Choroid plexus epithelial cell (primary cell): ENCODE results near the gene WNT16.
A peak's percentile ranks its signal among the peaks of the same experiment; 100 is the strongest.

ENCODE experiments used
- DNase-seq: peaks from one replicate; pipeline ENCODE4 v3.0.0-alpha.2; 2010; ENCODE audit warnings: low read depth
- H3K4me3 ChIP-seq: 2 replicates; pipeline ENCODE4 v1.5.1; 2011; ENCODE audit warnings: low read depth, mild to moderate bottlenecking, control low read depth, low read length, moderate library complexity
- CTCF ChIP-seq: conservative IDR thresholded peaks from 2 replicates; pipeline ENCODE4 v1.5.1; 2011; ENCODE audit warnings: low read depth, mild to moderate bottlenecking, control low read depth, inconsistent platforms, low read length, moderate library complexity

Gene WNT16

GRCh38 chr7:121334875-121335648 is 6.3 kb downstream of the WNT16 start:
- H3K4me3 ChIP-seq, result no peak overlapping the region
- DNase-seq, result peak; percentile 51
- no peak for TF ChIP-seq CTCF

GRCh38 chr7:121336579-121336978 is 7.8 kb downstream of the WNT16 start:
- peak; percentile 53 for DNase-seq
- TF ChIP-seq CTCF, result no peak

GRCh38 chr7:121337398-121337797 is 8.6 kb downstream of the WNT16 start:
- TF ChIP-seq CTCF, result peak; percentile 62
- DNase-seq, result peak; percentile 77
- H3K4me3 ChIP-seq, result no peak overlapping the region

More at GRCh38 chr7:121336579-121336978, 7.8 kb downstream of the WNT16 start:
- H3K4me3 ChIP-seq, result no peak overlapping the region

GRCh38 chr7:121339082-121339481 is 10.3 kb downstream of the WNT16 start:
- DNase-seq, result peak; percentile 15
- TF ChIP-seq CTCF, result no peak
- no peak overlapping the region for H3K4me3 ChIP-seq

DNA sequence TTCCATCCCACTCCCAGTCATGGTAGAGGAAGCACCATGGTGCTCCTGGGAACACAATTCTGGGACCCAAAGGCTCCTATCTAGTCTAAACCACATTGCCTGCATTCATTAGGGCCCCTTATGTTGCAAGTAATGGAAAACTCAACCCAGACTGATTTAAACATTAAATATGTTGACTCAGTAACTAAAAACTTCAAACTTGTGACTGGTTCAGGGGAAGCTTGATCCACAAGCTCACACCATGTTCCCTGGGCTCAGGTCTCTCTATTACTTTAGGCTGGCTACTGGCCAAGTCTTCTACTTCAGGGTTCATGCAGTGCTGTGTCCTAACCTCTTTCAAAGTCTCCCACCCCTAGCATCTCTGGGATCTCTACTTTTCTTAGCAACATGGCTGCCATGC is 13.1 kb downstream of the WNT16 start:
- no peak for TF ChIP-seq CTCF
- no peak overlapping the region for H3K4me3 ChIP-seq
- DNase-seq, result peak; percentile 79

- TF ChIP-seq CTCF, result no peak
Measured at GRCh38 chr7:121342631-121343030, 13.8 kb downstream of the WNT16 start.

DNA sequence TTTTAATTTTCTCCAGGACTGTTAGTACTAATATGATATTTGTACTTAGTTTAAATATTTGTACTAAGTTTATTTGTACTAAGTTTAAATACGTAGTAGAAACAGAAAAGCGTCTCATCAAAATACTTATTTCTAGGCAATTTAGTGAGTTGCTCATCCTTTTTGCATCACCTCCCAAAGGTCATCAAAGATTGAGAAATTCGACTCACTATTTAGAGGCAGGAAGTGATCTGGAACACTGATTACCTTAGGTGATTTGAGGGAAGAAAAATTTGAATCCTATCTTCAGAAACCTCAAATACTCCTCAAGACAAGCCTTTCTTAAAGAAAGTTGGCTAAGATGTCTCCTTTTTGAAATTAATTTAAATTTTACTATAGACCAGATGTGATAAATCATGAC is 14.5 kb downstream of the WNT16 start:
- DNase-seq, result peak; percentile 31
- no peak for TF ChIP-seq CTCF
- no peak overlapping the region for H3K4me3 ChIP-seq

More at GRCh38 chr7:121342631-121343030, 13.8 kb downstream of the WNT16 start:
- no peak for DNase-seq
- H3K4me3 ChIP-seq, result no peak overlapping the region
